Measurements from ENCODE around the gene RBM33.
"Not testable (repeated sequence)": the region's sequence is repeated elsewhere in the genome, so short reads cannot be mapped to it uniquely, and the experiment has no call there.

Gene RBM33

GRCh38 chr7:155612658-155613057, 31.8 kb upstream of the RBM33 start:
- no peak overlapping the region for H3K4me3 ChIP-seq (ENCODE audit: control insufficient read depth in 1 of 7, extremely low read depth in 1 of 7, insufficient read depth in 4 of 7, low read depth in 2 of 7, low read length in 6 of 7)
- CTCF ChIA-PET, result interaction anchor here (0.5 to 1.7 kb wide), 6 partner anchors 10 to 1358 kb away, joined by 3 to 6 read pairs (median 4); no protein-coding TSS in a partner anchor
- no peaks in the 10 kb centered on the region for H3K4me1 ChIP-seq (ENCODE audit: control extremely low read depth in 1 of 4, control insufficient read depth in 4 of 4, insufficient read depth in 4 of 4, low read length in 3 of 4)
- POLR2A ChIA-PET, result no interaction called here
- H3K36me3 ChIP-seq (ENCODE audit: control insufficient read depth in 4 of 4, insufficient read depth in 4 of 4, low read length in 3 of 4), result peaks cover 0 to 2% (median 0%) of the 10 kb centered on the region in 4 experiments
- peaks cover 0 to 3% (median 0%) of the 10 kb centered on the region in 5 experiments for H3K9me3 ChIP-seq (ENCODE audit: control extremely low read depth in 1 of 5, control insufficient read depth in 4 of 5, insufficient read depth in 2 of 5, low read depth in 1 of 5, low read length in 4 of 5)
- 90% methylated on average over 6 of the region's 10 CpGs for WGBS (ENCODE audit: insufficient coverage)
- H3K27ac ChIP-seq (ENCODE audit: insufficient read depth in 1 of 2, low read depth in 1 of 2, low read length in 2 of 2, poor library complexity in 1 of 2, severe bottlenecking in 2 of 2), result no peak overlapping the region
- H3K27me3 ChIP-seq (replicated peaks in 2 of 5; ENCODE audit: control insufficient read depth in 4 of 5, insufficient read depth in 5 of 5, low read length in 4 of 5), result no peaks in the 10 kb centered on the region
- DNase-seq, result no peak

- H3K4me3 ChIP-seq (ENCODE audit: control insufficient read depth in 1 of 7, extremely low read depth in 1 of 7, insufficient read depth in 4 of 7, low read depth in 2 of 7, low read length in 6 of 7); CTCF ChIA-PET; H3K27me3 ChIP-seq (replicated peaks in 2 of 5; ENCODE audit: control insufficient read depth in 4 of 5, insufficient read depth in 5 of 5, low read length in 4 of 5); H3K9me3 ChIP-seq (ENCODE audit: control extremely low read depth in 1 of 5, control insufficient read depth in 4 of 5, insufficient read depth in 2 of 5, low read depth in 1 of 5, low read length in 4 of 5); DNase-seq; H3K4me1 ChIP-seq (ENCODE audit: control extremely low read depth in 1 of 4, control insufficient read depth in 4 of 4, insufficient read depth in 4 of 4, low read length in 3 of 4); H3K36me3 ChIP-seq (ENCODE audit: control insufficient read depth in 4 of 4, insufficient read depth in 4 of 4, low read length in 3 of 4); H3K27ac ChIP-seq (ENCODE audit: insufficient read depth in 1 of 2, low read depth in 1 of 2, low read length in 2 of 2, poor library complexity in 1 of 2, severe bottlenecking in 2 of 2); POLR2A ChIA-PET: not testable (repeated sequence)
- 94% methylated on average over 2 of the region's 6 CpGs for WGBS (ENCODE audit: insufficient coverage)
Measured at GRCh38 chr7:155615085-155615484, 29.4 kb upstream of the RBM33 start.

- WGBS (ENCODE audit: insufficient coverage), result 92% methylated on average over 16 of the region's 16 CpGs
- no peak overlapping the region for H3K4me3 ChIP-seq (ENCODE audit: control insufficient read depth in 1 of 7, extremely low read depth in 1 of 7, insufficient read depth in 4 of 7, low read depth in 2 of 7, low read length in 6 of 7)
- H3K27me3 ChIP-seq (replicated peaks in 2 of 5; ENCODE audit: control insufficient read depth in 4 of 5, insufficient read depth in 5 of 5, low read length in 4 of 5), result peaks cover 0 to 2% (median 0%) of the 10 kb centered on the region in 5 experiments
- H3K27ac ChIP-seq (ENCODE audit: insufficient read depth in 1 of 2, low read depth in 1 of 2, low read length in 2 of 2, poor library complexity in 1 of 2, severe bottlenecking in 2 of 2), result no peak overlapping the region
- H3K9me3 ChIP-seq (ENCODE audit: control extremely low read depth in 1 of 5, control insufficient read depth in 4 of 5, insufficient read depth in 2 of 5, low read depth in 1 of 5, low read length in 4 of 5), result peaks cover 0 to 3% (median 0%) of the 10 kb centered on the region in 5 experiments
- ChIA-PET POLR2A (no interaction called here), CTCF (no interaction called here)
- no peaks in the 10 kb centered on the region for H3K4me1 ChIP-seq (ENCODE audit: control extremely low read depth in 1 of 4, control insufficient read depth in 4 of 4, insufficient read depth in 4 of 4, low read length in 3 of 4)
- DNase-seq, result no peak
- peaks cover 0 to 2% (median 0%) of the 10 kb centered on the region in 4 experiments for H3K36me3 ChIP-seq (ENCODE audit: control insufficient read depth in 4 of 4, insufficient read depth in 4 of 4, low read length in 3 of 4)
Measured at GRCh38 chr7:155618708-155619633, 25.5 kb upstream of the RBM33 start.

GRCh38 chr7:155619634-155620271, 24.7 kb upstream of the RBM33 start:
- Histone ChIP-seq H3K4me1 (ENCODE audit: control extremely low read depth in 1 of 4, control insufficient read depth in 4 of 4, insufficient read depth in 4 of 4, low read length in 3 of 4) (no peaks in the 10 kb centered on the region), H3K36me3 (ENCODE audit: control insufficient read depth in 4 of 4, insufficient read depth in 4 of 4, low read length in 3 of 4) (peaks cover 0 to 2% (median 0%) of the 10 kb centered on the region in 4 experiments), H3K9me3 (ENCODE audit: control extremely low read depth in 1 of 5, control insufficient read depth in 4 of 5, insufficient read depth in 2 of 5, low read depth in 1 of 5, low read length in 4 of 5) (peaks cover 0 to 2% (median 0%) of the 10 kb centered on the region in 5 experiments), H3K27ac (ENCODE audit: insufficient read depth in 1 of 2, low read depth in 1 of 2, low read length in 2 of 2, poor library complexity in 1 of 2, severe bottlenecking in 2 of 2) (no peak overlapping the region), H3K4me3 (ENCODE audit: control insufficient read depth in 1 of 7, extremely low read depth in 1 of 7, insufficient read depth in 4 of 7, low read depth in 2 of 7, low read length in 6 of 7) (no peak overlapping the region), H3K27me3 (replicated peaks in 2 of 5; ENCODE audit: control insufficient read depth in 4 of 5, insufficient read depth in 5 of 5, low read length in 4 of 5) (peaks cover 0 to 2% (median 0%) of the 10 kb centered on the region in 5 experiments)
- no peak for DNase-seq
- ChIA-PET POLR2A (no interaction called here), CTCF (no interaction called here)
- 100% methylated on average over 4 of the region's 7 CpGs for WGBS (ENCODE audit: insufficient coverage)

- Histone ChIP-seq H3K36me3 (ENCODE audit: control insufficient read depth in 4 of 4, insufficient read depth in 4 of 4, low read length in 3 of 4) (peaks cover 0 to 2% (median 0%) of the 10 kb centered on the region in 4 experiments), H3K27me3 (replicated peaks in 2 of 5; ENCODE audit: control insufficient read depth in 4 of 5, insufficient read depth in 5 of 5, low read length in 4 of 5) (peaks cover 0 to 2% (median 0%) of the 10 kb centered on the region in 5 experiments), H3K27ac (ENCODE audit: insufficient read depth in 1 of 2, low read depth in 1 of 2, low read length in 2 of 2, poor library complexity in 1 of 2, severe bottlenecking in 2 of 2) (no peak overlapping the region), H3K4me3 (ENCODE audit: control insufficient read depth in 1 of 7, extremely low read depth in 1 of 7, insufficient read depth in 4 of 7, low read depth in 2 of 7, low read length in 6 of 7) (no peak overlapping the region), H3K4me1 (ENCODE audit: control extremely low read depth in 1 of 4, control insufficient read depth in 4 of 4, insufficient read depth in 4 of 4, low read length in 3 of 4) (no peaks in the 10 kb centered on the region), H3K9me3 (ENCODE audit: control extremely low read depth in 1 of 5, control insufficient read depth in 4 of 5, insufficient read depth in 2 of 5, low read depth in 1 of 5, low read length in 4 of 5) (no peaks in the 10 kb centered on the region)
- 94% methylated on average over 5 of the region's 6 CpGs for WGBS (ENCODE audit: insufficient coverage)
- POLR2A ChIA-PET, result no interaction called here
- CTCF ChIA-PET, result no interaction called here
- DNase-seq, result no peak
Measured at GRCh38 chr7:155620497-155620896, 24.0 kb upstream of the RBM33 start.

GRCh38 chr7:155621418-155621980, 23.0 kb upstream of the RBM33 start:
- Histone ChIP-seq H3K4me1 (ENCODE audit: control extremely low read depth in 1 of 4, control insufficient read depth in 4 of 4, insufficient read depth in 4 of 4, low read length in 3 of 4) (no peaks in the 10 kb centered on the region), H3K27ac (ENCODE audit: insufficient read depth in 1 of 2, low read depth in 1 of 2, low read length in 2 of 2, poor library complexity in 1 of 2, severe bottlenecking in 2 of 2) (no peak overlapping the region), H3K36me3 (ENCODE audit: control insufficient read depth in 4 of 4, insufficient read depth in 4 of 4, low read length in 3 of 4) (peaks cover 0 to 2% (median 0%) of the 10 kb centered on the region in 4 experiments), H3K4me3 (ENCODE audit: control insufficient read depth in 1 of 7, extremely low read depth in 1 of 7, insufficient read depth in 4 of 7, low read depth in 2 of 7, low read length in 6 of 7) (no peak overlapping the region), H3K27me3 (replicated peaks in 2 of 5; ENCODE audit: control insufficient read depth in 4 of 5, insufficient read depth in 5 of 5, low read length in 4 of 5) (peaks cover 0 to 2% (median 0%) of the 10 kb centered on the region in 5 experiments), H3K9me3 (ENCODE audit: control extremely low read depth in 1 of 5, control insufficient read depth in 4 of 5, insufficient read depth in 2 of 5, low read depth in 1 of 5, low read length in 4 of 5) (no peaks in the 10 kb centered on the region)
- DNase-seq, result no peak
- ChIA-PET CTCF (interaction anchor here (0.6 to 1.2 kb wide), 2 partner anchors 13 to 21 kb away, joined by 3 read pairs; no protein-coding TSS in a partner anchor), POLR2A (no interaction called here)
- 98% methylated on average over 7 of the region's 10 CpGs for WGBS (ENCODE audit: insufficient coverage)

All from common myeloid progenitor, CD34-positive (primary cell).